Neural progenitor cell (in vitro differentiated cells): ENCODE measurements around the gene EPHB6.

Source experiments
- EZH2 ChIP-seq: fragments of 200-600 bp; sonication (generic); IDR thresholded peaks from 2 replicates; pipeline ENCODE4 v1.6.1; 2017; ENCODE audit warnings: antibody characterized with exemption, mild to moderate bottlenecking, moderate library complexity
- EZH2phosphoT487 ChIP-seq: fragments of 200-600 bp; sonication (generic); IDR thresholded peaks from 2 replicates; pipeline ENCODE4 v1.6.1; 2017; ENCODE audit warnings: antibody characterized with exemption
- TF ChIP-seq, protein P1 (sequence below): fragments of 200-600 bp; sonication (generic); IDR thresholded peaks from 2 replicates; pipeline ENCODE4 v1.5.1; 2017; ENCODE audit warnings: antibody characterized with exemption, mild to moderate bottlenecking

DNA sequence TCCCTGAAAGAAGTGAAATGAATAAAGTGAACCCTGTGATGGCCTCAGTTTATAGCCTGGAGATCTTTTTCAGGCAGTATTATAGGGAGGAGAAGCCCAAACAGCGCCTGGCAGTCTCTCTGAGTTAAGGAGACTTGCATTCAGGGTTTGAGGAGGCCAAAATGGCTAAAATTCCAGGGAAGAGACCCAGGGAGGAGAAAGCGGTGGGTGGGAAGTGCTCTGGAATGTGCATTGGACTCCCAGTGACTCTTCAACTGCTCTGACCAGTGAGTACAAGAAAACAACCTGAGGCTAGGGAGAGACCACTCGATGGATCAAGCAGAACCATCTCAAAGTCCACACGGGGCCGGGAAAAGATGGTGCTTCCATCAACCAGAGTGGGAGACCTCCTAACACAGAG is 35.3 kb upstream of the EPHB6 start:
- TF ChIP-seq, protein P1, sequence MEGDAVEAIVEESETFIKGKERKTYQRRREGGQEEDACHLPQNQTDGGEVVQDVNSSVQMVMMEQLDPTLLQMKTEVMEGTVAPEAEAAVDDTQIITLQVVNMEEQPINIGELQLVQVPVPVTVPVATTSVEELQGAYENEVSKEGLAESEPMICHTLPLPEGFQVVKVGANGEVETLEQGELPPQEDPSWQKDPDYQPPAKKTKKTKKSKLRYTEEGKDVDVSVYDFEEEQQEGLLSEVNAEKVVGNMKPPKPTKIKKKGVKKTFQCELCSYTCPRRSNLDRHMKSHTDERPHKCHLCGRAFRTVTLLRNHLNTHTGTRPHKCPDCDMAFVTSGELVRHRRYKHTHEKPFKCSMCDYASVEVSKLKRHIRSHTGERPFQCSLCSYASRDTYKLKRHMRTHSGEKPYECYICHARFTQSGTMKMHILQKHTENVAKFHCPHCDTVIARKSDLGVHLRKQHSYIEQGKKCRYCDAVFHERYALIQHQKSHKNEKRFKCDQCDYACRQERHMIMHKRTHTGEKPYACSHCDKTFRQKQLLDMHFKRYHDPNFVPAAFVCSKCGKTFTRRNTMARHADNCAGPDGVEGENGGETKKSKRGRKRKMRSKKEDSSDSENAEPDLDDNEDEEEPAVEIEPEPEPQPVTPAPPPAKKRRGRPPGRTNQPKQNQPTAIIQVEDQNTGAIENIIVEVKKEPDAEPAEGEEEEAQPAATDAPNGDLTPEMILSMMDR = no peak
- no peak for TF ChIP-seq EZH2
- no peak for TF ChIP-seq EZH2phosphoT487
